Measurements from ENCODE around the gene EXOC6B. TPM values are rescaled to one million over a fixed set of nuclear protein-coding genes. Genes with fewer than 3 reads are reported as not detected.

Gene EXOC6B
- total RNA-seq, 1 experiment from 2014 or later: 40.1 TPM

DNA sequence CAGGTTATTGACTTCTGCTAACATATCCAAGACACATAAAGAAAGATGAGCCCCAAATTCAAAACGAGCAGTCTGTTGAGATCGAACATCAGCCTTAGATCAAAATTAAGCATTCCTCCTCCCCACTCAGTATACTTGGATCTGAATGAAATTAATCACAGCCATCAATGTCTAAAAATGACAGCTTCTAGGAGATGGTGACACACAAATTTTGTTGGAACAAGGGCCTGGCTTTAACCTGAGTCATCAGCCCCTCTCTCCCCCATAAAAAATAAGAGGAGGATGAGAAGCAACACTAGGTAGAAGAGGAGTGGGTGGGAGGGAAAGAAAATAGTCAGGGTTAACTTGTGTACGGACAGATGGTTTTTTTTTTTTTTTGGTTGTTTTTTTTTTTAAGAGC lies 223.1 kb downstream of the EXOC6B start:
- Histone ChIP-seq H3K27me3 (ENCODE audit: insufficient read depth, low read length) (no peaks in the 10 kb centered on the region), H2BK12ac (ENCODE audit: insufficient read length, low read depth, low read length) (no peak overlapping the region), H2BK120ac (ENCODE audit: low read depth, low read length, poor library complexity, severe bottlenecking) (no peak overlapping the region), H4K20me1 (ENCODE audit: control insufficient read depth, insufficient read depth, insufficient read length) (no peaks in the 10 kb centered on the region), H3K27ac (ENCODE audit: insufficient read length, low read depth, low read length) (no peak overlapping the region), H3K9ac (ENCODE audit: extremely low read depth, insufficient read length, low read length) (no peak overlapping the region), H4K8ac (replicated peaks; ENCODE audit: insufficient read length, low read depth, low read length) (no peak overlapping the region), H2AFZ (ENCODE audit: low read length) (no peak overlapping the region), H4K91ac (ENCODE audit: insufficient read length, low read depth, low read length) (no peak overlapping the region), H3K9me3 (ENCODE audit: control insufficient read depth, low read depth, low read length) (no peaks in the 10 kb centered on the region), H3K23ac (ENCODE audit: insufficient read length, low read depth, low read length) (no peak overlapping the region), H2BK15ac (ENCODE audit: low read depth, low read length) (no peak overlapping the region), H3K4me2 (ENCODE audit: insufficient read depth, insufficient read length, low read length) (no peak overlapping the region), H3T11ph (ENCODE audit: low read length) (no peak overlapping the region), H2BK5ac (ENCODE audit: insufficient read length, low read length) (no peak overlapping the region), H2BK20ac (ENCODE audit: low read depth, low read length, poor library complexity, severe bottlenecking) (no peak overlapping the region), H2AK5ac (ENCODE audit: insufficient read length, low read length) (no peak overlapping the region), H3K18ac (ENCODE audit: insufficient read length, low read depth, low read length) (no peak overlapping the region), H3K79me1 (ENCODE audit: insufficient read depth, low read depth, low read length, poor library complexity, severe bottlenecking) (no peaks in the 10 kb centered on the region), H3K14ac (ENCODE audit: insufficient read depth, low read length) (no peak overlapping the region), H3K56ac (ENCODE audit: insufficient read length, low read depth, low read length) (no peak overlapping the region), H3K79me2 (ENCODE audit: insufficient read depth, low read length) (no peaks in the 10 kb centered on the region), H3K4me1 (ENCODE audit: insufficient read depth, low read length) (no peaks in the 10 kb centered on the region), H4K5ac (ENCODE audit: insufficient read length, low read depth, low read length) (no peak overlapping the region), H3K23me2 (ENCODE audit: insufficient read length, low read depth, low read length, poor library complexity, severe bottlenecking) (no peaks in the 10 kb centered on the region), H3K4ac (ENCODE audit: low read depth, low read length) (no peak overlapping the region)
- H3K4me1 Mint-ChIP-seq: peaks cover 11 to 12% of the 10 kb centered on the region in 2 experiments
- TF ChIP-seq, protein P1, sequence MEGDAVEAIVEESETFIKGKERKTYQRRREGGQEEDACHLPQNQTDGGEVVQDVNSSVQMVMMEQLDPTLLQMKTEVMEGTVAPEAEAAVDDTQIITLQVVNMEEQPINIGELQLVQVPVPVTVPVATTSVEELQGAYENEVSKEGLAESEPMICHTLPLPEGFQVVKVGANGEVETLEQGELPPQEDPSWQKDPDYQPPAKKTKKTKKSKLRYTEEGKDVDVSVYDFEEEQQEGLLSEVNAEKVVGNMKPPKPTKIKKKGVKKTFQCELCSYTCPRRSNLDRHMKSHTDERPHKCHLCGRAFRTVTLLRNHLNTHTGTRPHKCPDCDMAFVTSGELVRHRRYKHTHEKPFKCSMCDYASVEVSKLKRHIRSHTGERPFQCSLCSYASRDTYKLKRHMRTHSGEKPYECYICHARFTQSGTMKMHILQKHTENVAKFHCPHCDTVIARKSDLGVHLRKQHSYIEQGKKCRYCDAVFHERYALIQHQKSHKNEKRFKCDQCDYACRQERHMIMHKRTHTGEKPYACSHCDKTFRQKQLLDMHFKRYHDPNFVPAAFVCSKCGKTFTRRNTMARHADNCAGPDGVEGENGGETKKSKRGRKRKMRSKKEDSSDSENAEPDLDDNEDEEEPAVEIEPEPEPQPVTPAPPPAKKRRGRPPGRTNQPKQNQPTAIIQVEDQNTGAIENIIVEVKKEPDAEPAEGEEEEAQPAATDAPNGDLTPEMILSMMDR (conservative IDR thresholded peaks at IDR 0.05): no peak
- no peak for DNase-seq
- peaks cover 0 to 9% (median 2%) of the 10 kb centered on the region in 3 experiments; a peak in 4 of 7 replicates for H3K36me3 Mint-ChIP-seq (ENCODE audit: insufficient read depth in 1 of 3, low read depth in 3 of 3)
- no peak overlapping the region; a peak in 1 of 7 replicates for H3K27ac Mint-ChIP-seq
- no peaks in the 10 kb centered on the region; the same call in 1 of the 2 replicates for H3K27me3 Mint-ChIP-seq (ENCODE audit: low read depth)
- no CpG with 5 or more reads among the region's 3 CpGs for WGBS (ENCODE audit: extremely low coverage, insufficient read length, low lambda C conversion rate)
- H3K4me3 Mint-ChIP-seq: no peak overlapping the region
- peaks cover 7 to 8% of the 10 kb centered on the region in 2 experiments; a peak in 4 of 5 replicates for H3K9me3 Mint-ChIP-seq
